Ovary (tissue), 3 donors: ENCODE measurements around the gene CCT3.

Source experiments
- EP300 ChIP-seq: sonication (generic); formaldehyde crosslinking; IDR thresholded peaks from one replicate; pipeline ENCODE4 v1.6.1; 2017; ENCODE audit warnings: antibody characterized with exemption
- POLR2A ChIP-seq: fragments of 450-650 bp; IDR thresholded peaks from one replicate; pipeline ENCODE4 v1.6.1; 2017; ENCODE audit warnings: antibody characterized with exemption, mild to moderate bottlenecking, moderate library complexity
- TF ChIP-seq, protein P1 (sequence below), 3 donors: fragments of 450-650 bp in 2 of 3; fragments of 200-600 bp in 1 of 3; IDR thresholded peaks; one replicate each; pipeline versions ENCODE4 v1.5.1 to v1.8.0; 2016 to 2022; ENCODE audit warnings: antibody characterized with exemption in 3 of 3, mild to moderate bottlenecking in 1 of 3
- donor health status: DM: no; HTN: no; CAD: no.

- TF ChIP-seq, protein P1, sequence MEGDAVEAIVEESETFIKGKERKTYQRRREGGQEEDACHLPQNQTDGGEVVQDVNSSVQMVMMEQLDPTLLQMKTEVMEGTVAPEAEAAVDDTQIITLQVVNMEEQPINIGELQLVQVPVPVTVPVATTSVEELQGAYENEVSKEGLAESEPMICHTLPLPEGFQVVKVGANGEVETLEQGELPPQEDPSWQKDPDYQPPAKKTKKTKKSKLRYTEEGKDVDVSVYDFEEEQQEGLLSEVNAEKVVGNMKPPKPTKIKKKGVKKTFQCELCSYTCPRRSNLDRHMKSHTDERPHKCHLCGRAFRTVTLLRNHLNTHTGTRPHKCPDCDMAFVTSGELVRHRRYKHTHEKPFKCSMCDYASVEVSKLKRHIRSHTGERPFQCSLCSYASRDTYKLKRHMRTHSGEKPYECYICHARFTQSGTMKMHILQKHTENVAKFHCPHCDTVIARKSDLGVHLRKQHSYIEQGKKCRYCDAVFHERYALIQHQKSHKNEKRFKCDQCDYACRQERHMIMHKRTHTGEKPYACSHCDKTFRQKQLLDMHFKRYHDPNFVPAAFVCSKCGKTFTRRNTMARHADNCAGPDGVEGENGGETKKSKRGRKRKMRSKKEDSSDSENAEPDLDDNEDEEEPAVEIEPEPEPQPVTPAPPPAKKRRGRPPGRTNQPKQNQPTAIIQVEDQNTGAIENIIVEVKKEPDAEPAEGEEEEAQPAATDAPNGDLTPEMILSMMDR (IDR thresholded peaks at IDR 0.05): no peak
- TF ChIP-seq EP300 (no peak), POLR2A (no peak)
Measured at GRCh38 chr1:156346636-156347035, 8.5 kb upstream of the CCT3 start.
